PC-9 (cell line): Measurements from ENCODE around the gene KTN1. TPM values are rescaled to one million over a fixed set of nuclear protein-coding genes. Genes with fewer than 3 reads are reported as not detected.
A peak's percentile ranks its signal among the peaks of the same experiment; 100 is the strongest.

Source experiments
- BruUV-seq: library from RNA; stranded (reverse); fragments of 400-500 nt; replicated peaks from 2 replicates; lab custom pipeline; 2021; lab: Mats Ljungman, UMichigan
- CTCF ChIA-PET: fragments of 300-600 bp; sonication (Branson Sonifier 250); formaldehyde crosslinking; loops from one replicate; lab custom pipeline; 2022; ENCODE audit warnings: antibody characterized with exemption; lab: Charles Lee
- POLR2A ChIA-PET: fragments of 300-600 bp; sonication (Branson Sonifier 250); formaldehyde crosslinking; loops from one replicate; lab custom pipeline; 2022; ENCODE audit warnings: antibody characterized with exemption; ENCODE audit not compliant: unreplicated experiment; lab: Charles Lee
- DNase-seq, 2 experiments: peaks; one replicate each; pipeline versions ENCODE4 v3.0.0 to v3.0.0-alpha.2; 2015 to 2022; ENCODE audit warnings: mixed read lengths in 1 of 2
- H2AFZ ChIP-seq: fragments of 200-600 bp; sonication (generic); 2 replicates; pipeline ENCODE4 v1.8.1; 2017; ENCODE audit warnings: antibody characterized with exemption
- H3F3A ChIP-seq: fragments of 200-600 bp; sonication (generic); 2 replicates; pipeline ENCODE4 v1.8.1; 2017; ENCODE audit warnings: antibody characterized with exemption, mild to moderate bottlenecking, low read depth; ENCODE audit not compliant: insufficient read depth
- H3K27ac ChIP-seq: fragments of 200-600 bp; sonication (generic); 2 replicates; pipeline ENCODE4 v1.6.1; 2016; ENCODE audit warnings: mixed run types
- H3K27me3 ChIP-seq: fragments of 200-600 bp; sonication (generic); 2 replicates; pipeline ENCODE4 v1.6.1; 2016; ENCODE audit warnings: low read depth, mixed run types; ENCODE audit not compliant: insufficient read depth
- H3K36me3 ChIP-seq: fragments of 200-600 bp; sonication (generic); 2 replicates; pipeline ENCODE4 v1.6.1; 2016; ENCODE audit warnings: low read depth, mixed run types
- H3K4me1 ChIP-seq: fragments of 200-600 bp; sonication (generic); replicated peaks from 2 replicates; pipeline ENCODE4 v1.6.1; 2016; ENCODE audit warnings: mixed run types; ENCODE audit not compliant: insufficient read depth
- H3K4me2 ChIP-seq: fragments of 200-600 bp; sonication (generic); 2 replicates; pipeline ENCODE4 v1.6.1; 2017; ENCODE audit warnings: mixed run types
- H3K4me3 ChIP-seq: fragments of 200-600 bp; sonication (generic); 2 replicates; pipeline ENCODE4 v1.6.1; 2016; ENCODE audit warnings: mixed run types
- H3K79me2 ChIP-seq: fragments of 200-600 bp; sonication (generic); 2 replicates; pipeline ENCODE4 v1.6.1; 2017; ENCODE audit warnings: low read depth, mixed run types
- H3K9me2 ChIP-seq: fragments of 200-600 bp; sonication (generic); 2 replicates; pipeline ENCODE4 v1.8.1; 2017; ENCODE audit warnings: mild to moderate bottlenecking; ENCODE audit not compliant: insufficient read depth
- H3K9me3 ChIP-seq: fragments of 200-600 bp; sonication (generic); 2 replicates; pipeline ENCODE4 v1.8.1; 2016; ENCODE audit warnings: low read depth; ENCODE audit not compliant: insufficient read depth
- H4K20me1 ChIP-seq: fragments of 200-600 bp; sonication (generic); 2 replicates; pipeline ENCODE4 v1.8.1; 2017; ENCODE audit not compliant: insufficient read depth
- EZH2 ChIP-seq: fragments of 200-600 bp; sonication (generic); IDR thresholded peaks from 2 replicates; pipeline ENCODE4 v1.8.0; 2017; ENCODE audit warnings: antibody characterized with exemption, low read depth
- intact Hi-C: fragments of 100-400 bp; cut with micrococcal nuclease; formaldehyde crosslinking; loops from one replicate; pipeline ENCODE4 v1.10.0; 2022; ENCODE audit not compliant: unreplicated experiment
- total RNA-seq: library from RNA; stranded (reverse); gene quantifications from 2 replicates; pipeline ENCODE4 v1.2.3, GENCODE V29; 2021
- TF ChIP-seq, protein P1 (sequence below): fragments of 200-600 bp; sonication (generic); conservative IDR thresholded peaks from 2 replicates; pipeline ENCODE4 v1.6.1; 2017; ENCODE audit warnings: mixed run types, antibody characterized with exemption, mild to moderate bottlenecking, moderate library complexity

KTN1 gene
- total RNA-seq, 1 experiment from 2014 or later, result 250 TPM

DNA sequence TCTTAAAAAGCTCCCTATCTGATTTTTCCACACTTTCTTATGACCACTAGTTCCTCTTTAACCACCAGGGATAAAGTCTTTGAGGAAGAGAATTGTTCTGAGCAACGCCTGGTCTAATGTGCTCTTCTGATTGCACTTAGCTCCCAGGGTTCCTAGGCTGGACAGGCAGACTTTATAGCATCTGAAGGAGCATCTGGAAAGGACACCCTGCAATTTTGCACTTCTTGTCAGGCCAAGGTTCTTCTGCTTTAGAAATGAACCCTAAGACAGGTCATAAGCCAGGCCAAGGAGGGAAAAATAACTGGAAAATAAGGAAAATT is 126.3 kb downstream of the KTN1 start:
- no peaks in the 10 kb centered on the region for H3K4me1 ChIP-seq
- H3K4me3 ChIP-seq, result no peak overlapping the region
- H3K4me2 ChIP-seq, result no peak overlapping the region
- H4K20me1 ChIP-seq, result no peaks in the 10 kb centered on the region
- no peak overlapping the region for H2AFZ ChIP-seq
- H3K9me3 ChIP-seq, result no peaks in the 10 kb centered on the region
- POLR2A ChIA-PET, result no interaction called here
- H3K27ac ChIP-seq, result no peak overlapping the region
- H3K36me3 ChIP-seq, result no peaks in the 10 kb centered on the region
- DNase-seq, result no peak
- no peaks in the 10 kb centered on the region for H3F3A ChIP-seq
- no peak for TF ChIP-seq EZH2
- TF ChIP-seq, protein P1, sequence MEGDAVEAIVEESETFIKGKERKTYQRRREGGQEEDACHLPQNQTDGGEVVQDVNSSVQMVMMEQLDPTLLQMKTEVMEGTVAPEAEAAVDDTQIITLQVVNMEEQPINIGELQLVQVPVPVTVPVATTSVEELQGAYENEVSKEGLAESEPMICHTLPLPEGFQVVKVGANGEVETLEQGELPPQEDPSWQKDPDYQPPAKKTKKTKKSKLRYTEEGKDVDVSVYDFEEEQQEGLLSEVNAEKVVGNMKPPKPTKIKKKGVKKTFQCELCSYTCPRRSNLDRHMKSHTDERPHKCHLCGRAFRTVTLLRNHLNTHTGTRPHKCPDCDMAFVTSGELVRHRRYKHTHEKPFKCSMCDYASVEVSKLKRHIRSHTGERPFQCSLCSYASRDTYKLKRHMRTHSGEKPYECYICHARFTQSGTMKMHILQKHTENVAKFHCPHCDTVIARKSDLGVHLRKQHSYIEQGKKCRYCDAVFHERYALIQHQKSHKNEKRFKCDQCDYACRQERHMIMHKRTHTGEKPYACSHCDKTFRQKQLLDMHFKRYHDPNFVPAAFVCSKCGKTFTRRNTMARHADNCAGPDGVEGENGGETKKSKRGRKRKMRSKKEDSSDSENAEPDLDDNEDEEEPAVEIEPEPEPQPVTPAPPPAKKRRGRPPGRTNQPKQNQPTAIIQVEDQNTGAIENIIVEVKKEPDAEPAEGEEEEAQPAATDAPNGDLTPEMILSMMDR, result no peak
- no peaks in the 10 kb centered on the region for H3K9me2 ChIP-seq
- intact Hi-C loops, result loop anchor here (2.0 to 5.0 kb wide), 4 partner anchors 96 to 768 kb away; partner anchors contain the start of gene PELI2
- no TSS peak for BruUV-seq
- H3K79me2 ChIP-seq, result no peaks in the 10 kb centered on the region
- CTCF ChIA-PET, result interaction anchor here (0.6 kb wide), 1 partner anchor 409 kb away, joined by 3 read pairs; no protein-coding TSS in a partner anchor
- no peaks in the 10 kb centered on the region for H3K27me3 ChIP-seq

DNA sequence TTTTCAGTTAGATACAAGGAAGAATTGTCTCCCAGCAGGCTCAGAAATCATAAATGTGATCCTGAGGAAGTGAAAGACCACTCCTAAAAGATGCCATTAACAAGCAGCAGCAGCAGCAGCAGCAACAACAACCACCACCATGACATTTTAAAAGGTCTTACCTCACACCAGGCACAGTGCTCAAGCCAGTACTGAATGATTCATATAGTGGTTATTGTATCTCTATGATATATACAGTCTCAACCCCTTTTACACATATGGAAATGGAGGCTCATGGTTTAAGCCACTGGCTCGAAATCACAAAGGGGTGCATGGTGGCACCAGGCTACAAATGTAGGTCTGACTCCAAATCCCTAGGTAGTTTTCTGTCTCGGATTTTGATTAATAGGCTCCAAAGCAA is 126.9 kb downstream of the KTN1 start:
- Histone ChIP-seq H3K27ac (no peak overlapping the region), H3K27me3 (no peaks in the 10 kb centered on the region), H3K4me2 (no peak overlapping the region), H3K79me2 (no peaks in the 10 kb centered on the region), H3K4me1 (no peaks in the 10 kb centered on the region), H2AFZ (no peak overlapping the region), H3K9me3 (no peaks in the 10 kb centered on the region), H3K9me2 (no peaks in the 10 kb centered on the region), H3F3A (no peaks in the 10 kb centered on the region), H4K20me1 (no peaks in the 10 kb centered on the region), H3K36me3 (no peaks in the 10 kb centered on the region), H3K4me3 (no peak overlapping the region)
- ChIA-PET CTCF (no interaction called here), POLR2A (interaction anchor here (0.7 kb wide), 1 partner anchor 126 kb away, joined by 9 read pairs; no protein-coding TSS in a partner anchor)
- BruUV-seq, result no TSS peak
- intact Hi-C loops, result loop anchor here (1.0 to 5.0 kb wide), 5 partner anchors 95 to 768 kb away; partner anchors contain the start of gene PELI2
- DNase-seq, result no peak
- TF ChIP-seq EZH2, result no peak
- TF ChIP-seq, protein P1, result no peak

DNA sequence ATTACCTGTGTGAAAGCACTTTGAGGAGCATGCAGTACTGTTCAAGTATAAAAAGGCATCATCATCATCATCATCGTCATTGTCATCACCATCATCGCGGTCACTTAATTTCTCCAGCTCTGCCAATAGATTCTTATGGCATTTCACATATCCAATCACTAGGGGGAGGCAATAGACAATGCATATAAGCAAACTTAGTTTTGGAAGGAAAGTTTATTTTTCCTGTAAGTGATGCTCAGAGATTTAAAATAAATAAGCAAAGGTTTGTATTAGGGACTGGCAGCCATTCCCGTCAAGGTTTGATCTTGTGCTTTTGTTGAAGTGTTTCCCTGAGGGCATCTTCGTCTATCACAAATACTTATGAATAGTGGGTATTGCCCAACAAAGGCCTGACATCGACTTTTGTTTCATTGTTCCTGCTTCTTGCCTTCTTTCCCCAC is 127.4 kb downstream of the KTN1 start:
- intact Hi-C loops, result loop anchor here (1.0 to 5.0 kb wide), 5 partner anchors 95 to 767 kb away; partner anchors contain the start of gene PELI2
- H3K36me3 ChIP-seq, result no peaks in the 10 kb centered on the region
- ChIA-PET CTCF (no interaction called here), POLR2A (interaction anchor here (0.7 kb wide), 1 partner anchor 126 kb away, joined by 9 read pairs; no protein-coding TSS in a partner anchor)
- H4K20me1 ChIP-seq, result no peaks in the 10 kb centered on the region
- no peaks in the 10 kb centered on the region for H3K4me1 ChIP-seq
- no peak overlapping the region for H3K4me3 ChIP-seq
- no peaks in the 10 kb centered on the region for H3K79me2 ChIP-seq
- no peaks in the 10 kb centered on the region for H3K9me2 ChIP-seq
- no peak overlapping the region for H3K4me2 ChIP-seq
- H3K27me3 ChIP-seq, result no peaks in the 10 kb centered on the region
- no TSS peak for BruUV-seq
- no peak overlapping the region for H2AFZ ChIP-seq
- peak in 1 of 2 experiments; percentile 60 for DNase-seq
- no peaks in the 10 kb centered on the region for H3F3A ChIP-seq
- no peak for TF ChIP-seq EZH2
- TF ChIP-seq, protein P1, result peak; percentile 81
- H3K27ac ChIP-seq, result no peak overlapping the region
- H3K9me3 ChIP-seq, result no peaks in the 10 kb centered on the region
